IMR-90 (cell line): ENCODE measurements around the gene CHST1.

Experiments
- BHLHE40 ChIP-seq: fragments of 150-350 bp; IDR thresholded peaks from 2 replicates; pipeline ENCODE4 v1.6.1; 2016; ENCODE audit warnings: mild to moderate bottlenecking, low read depth, low read length
- CEBPB ChIP-seq: IDR thresholded peaks from 2 replicates; pipeline ENCODE4 v1.6.1; 2012; ENCODE audit warnings: low read depth, low read length, improper control_type of control experiment
- FOS ChIP-seq: fragments of 150-350 bp; IDR thresholded peaks from 2 replicates; pipeline ENCODE4 v1.6.1; 2016; ENCODE audit warnings: low read depth, low read length
- POLR2A ChIP-seq: IDR thresholded peaks from 2 replicates; pipeline ENCODE4 v1.6.1; 2012; ENCODE audit warnings: mild to moderate bottlenecking, low read depth, low read length
- RAD21 ChIP-seq: IDR thresholded peaks from 2 replicates; pipeline ENCODE4 v1.6.1; 2012; ENCODE audit warnings: low read length, improper control_type of control experiment
- RCOR1 ChIP-seq: IDR thresholded peaks from 2 replicates; pipeline ENCODE4 v1.6.1; 2012; ENCODE audit warnings: mild to moderate bottlenecking, low read length, improper control_type of control experiment; ENCODE audit not compliant: insufficient replicate concordance
- RFX5 ChIP-seq: IDR thresholded peaks from 2 replicates; pipeline ENCODE4 v1.8.0; 2012; ENCODE audit warnings: low read depth, mild to moderate bottlenecking, low read length, moderate library complexity
- SMC3 ChIP-seq: fragments of 150-350 bp; IDR thresholded peaks from 2 replicates; pipeline ENCODE4 v1.6.1; 2016; ENCODE audit warnings: low read depth, mild to moderate bottlenecking, antibody characterized with exemption, low read length, moderate library complexity
- TF ChIP-seq, protein P1 (sequence below): conservative IDR thresholded peaks from 2 replicates; pipeline ENCODE4 v1.5.1; 2012; ENCODE audit warnings: mild to moderate bottlenecking, low read depth, low read length, improper control_type of control experiment
- TF ChIP-seq, protein P2 (sequence below): fragments of 150-350 bp; IDR thresholded peaks from 2 replicates; pipeline ENCODE4 v1.6.1; 2016; ENCODE audit warnings: low read depth, mild to moderate bottlenecking, low read length, moderate library complexity, borderline replicate concordance

DNA sequence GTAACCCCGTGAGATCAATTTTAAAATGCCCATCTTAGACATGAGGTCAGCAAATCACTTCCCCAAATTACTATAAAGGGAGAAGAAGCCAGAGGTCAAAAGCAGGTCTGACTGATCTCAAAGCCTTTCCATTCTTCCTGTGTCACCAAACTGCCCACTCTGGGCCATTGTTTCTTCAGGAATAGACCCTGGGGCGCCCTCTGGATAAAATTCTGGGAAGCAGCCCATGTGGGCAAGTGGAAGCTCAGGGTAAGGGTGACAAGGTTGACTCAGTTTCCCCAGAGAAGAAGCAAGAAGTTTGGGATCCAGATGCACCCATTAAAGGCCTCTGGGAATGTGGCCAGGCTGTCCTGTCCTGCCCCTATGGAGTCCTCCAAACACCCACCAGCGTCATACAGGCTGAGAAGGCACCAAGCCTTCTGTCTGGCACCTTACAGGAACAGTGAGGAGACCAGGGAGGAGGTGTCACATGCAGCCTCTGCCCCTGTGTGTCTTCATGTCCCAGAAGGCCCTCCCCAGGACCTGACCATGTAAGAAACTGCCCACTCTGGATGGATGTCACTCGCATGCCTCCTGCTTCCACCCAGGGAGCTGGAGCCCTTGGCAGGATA, 50.1 kb downstream of the CHST1 start:
- TF ChIP-seq BHLHE40 (no peak), RFX5 (no peak), RCOR1 (no peak), SMC3 (no peak), POLR2A (no peak), FOS (no peak), RAD21 (no peak), CEBPB (no peak)
- TF ChIP-seq, protein P1, sequence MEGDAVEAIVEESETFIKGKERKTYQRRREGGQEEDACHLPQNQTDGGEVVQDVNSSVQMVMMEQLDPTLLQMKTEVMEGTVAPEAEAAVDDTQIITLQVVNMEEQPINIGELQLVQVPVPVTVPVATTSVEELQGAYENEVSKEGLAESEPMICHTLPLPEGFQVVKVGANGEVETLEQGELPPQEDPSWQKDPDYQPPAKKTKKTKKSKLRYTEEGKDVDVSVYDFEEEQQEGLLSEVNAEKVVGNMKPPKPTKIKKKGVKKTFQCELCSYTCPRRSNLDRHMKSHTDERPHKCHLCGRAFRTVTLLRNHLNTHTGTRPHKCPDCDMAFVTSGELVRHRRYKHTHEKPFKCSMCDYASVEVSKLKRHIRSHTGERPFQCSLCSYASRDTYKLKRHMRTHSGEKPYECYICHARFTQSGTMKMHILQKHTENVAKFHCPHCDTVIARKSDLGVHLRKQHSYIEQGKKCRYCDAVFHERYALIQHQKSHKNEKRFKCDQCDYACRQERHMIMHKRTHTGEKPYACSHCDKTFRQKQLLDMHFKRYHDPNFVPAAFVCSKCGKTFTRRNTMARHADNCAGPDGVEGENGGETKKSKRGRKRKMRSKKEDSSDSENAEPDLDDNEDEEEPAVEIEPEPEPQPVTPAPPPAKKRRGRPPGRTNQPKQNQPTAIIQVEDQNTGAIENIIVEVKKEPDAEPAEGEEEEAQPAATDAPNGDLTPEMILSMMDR: no peak
- TF ChIP-seq, protein P2, sequence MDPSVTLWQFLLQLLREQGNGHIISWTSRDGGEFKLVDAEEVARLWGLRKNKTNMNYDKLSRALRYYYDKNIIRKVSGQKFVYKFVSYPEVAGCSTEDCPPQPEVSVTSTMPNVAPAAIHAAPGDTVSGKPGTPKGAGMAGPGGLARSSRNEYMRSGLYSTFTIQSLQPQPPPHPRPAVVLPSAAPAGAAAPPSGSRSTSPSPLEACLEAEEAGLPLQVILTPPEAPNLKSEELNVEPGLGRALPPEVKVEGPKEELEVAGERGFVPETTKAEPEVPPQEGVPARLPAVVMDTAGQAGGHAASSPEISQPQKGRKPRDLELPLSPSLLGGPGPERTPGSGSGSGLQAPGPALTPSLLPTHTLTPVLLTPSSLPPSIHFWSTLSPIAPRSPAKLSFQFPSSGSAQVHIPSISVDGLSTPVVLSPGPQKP: no peak
